ENCODE data around the gene CELA2B.
"Not testable (repeated sequence)": the region's sequence is repeated elsewhere in the genome, so short reads cannot be mapped to it uniquely, and the experiment has no call there.

Gene CELA2B

DNA sequence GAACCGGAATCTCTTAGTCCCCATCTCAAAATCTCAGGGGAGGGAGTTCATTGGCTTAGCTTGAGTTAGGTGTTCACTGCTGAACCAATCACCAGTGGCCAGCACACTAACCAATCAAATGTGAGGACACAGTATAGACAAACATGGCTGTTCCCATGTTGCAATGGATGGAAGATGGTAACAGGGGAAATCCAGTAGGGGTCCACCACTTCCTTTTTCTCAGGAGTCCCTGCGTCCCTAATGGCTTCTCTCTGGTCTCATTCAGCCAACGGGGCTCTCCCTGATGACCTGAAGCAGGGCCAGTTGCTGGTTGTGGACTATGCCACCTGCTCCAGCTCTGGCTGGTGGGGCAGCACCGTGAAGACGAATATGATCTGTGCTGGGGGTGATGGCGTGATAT lies 9.7 kb downstream of the CELA2B start:
- TF ChIP-seq, protein P1, sequence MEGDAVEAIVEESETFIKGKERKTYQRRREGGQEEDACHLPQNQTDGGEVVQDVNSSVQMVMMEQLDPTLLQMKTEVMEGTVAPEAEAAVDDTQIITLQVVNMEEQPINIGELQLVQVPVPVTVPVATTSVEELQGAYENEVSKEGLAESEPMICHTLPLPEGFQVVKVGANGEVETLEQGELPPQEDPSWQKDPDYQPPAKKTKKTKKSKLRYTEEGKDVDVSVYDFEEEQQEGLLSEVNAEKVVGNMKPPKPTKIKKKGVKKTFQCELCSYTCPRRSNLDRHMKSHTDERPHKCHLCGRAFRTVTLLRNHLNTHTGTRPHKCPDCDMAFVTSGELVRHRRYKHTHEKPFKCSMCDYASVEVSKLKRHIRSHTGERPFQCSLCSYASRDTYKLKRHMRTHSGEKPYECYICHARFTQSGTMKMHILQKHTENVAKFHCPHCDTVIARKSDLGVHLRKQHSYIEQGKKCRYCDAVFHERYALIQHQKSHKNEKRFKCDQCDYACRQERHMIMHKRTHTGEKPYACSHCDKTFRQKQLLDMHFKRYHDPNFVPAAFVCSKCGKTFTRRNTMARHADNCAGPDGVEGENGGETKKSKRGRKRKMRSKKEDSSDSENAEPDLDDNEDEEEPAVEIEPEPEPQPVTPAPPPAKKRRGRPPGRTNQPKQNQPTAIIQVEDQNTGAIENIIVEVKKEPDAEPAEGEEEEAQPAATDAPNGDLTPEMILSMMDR (conservative IDR thresholded peaks at IDR 0.05; ENCODE audit: low read depth, low read length) = no peak
- no peak for DNase-seq (ENCODE audit: low read depth)

DNA sequence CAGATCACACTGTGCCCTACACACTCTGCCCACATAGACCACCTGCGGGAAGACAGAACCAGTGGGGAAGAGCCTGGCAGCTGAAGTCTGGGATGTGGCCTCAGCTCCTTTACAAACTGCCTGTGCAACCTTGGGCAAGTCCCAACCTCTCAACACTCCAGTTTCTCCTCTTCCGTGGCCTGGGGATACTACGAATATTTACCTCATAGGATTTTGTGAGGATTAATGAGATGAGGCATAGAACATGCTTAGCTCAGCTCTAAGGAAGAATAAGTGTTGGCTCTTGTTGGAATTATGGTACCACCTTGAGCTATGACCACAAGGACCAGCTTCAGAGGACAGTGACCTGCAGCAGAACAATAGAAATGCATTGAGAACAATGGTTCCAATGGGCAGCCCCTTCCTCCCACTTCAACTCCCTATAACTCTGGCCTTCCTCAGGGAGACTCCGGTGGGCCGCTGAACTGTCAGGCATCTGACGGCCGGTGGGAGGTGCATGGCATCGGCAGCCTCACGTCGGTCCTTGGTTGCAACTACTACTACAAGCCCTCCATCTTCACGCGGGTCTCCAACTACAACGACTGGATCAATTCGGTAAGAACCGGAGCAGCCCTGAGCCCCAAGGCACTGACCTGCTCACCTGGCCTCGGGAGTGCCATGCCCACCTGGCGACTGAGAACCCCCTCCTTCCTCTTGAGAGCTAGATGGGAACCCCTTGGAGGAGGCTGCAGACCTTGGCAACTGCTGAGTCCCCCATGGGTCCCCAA lies 11.1 kb downstream of the CELA2B start:
- DNase-seq (ENCODE audit: low read depth); H3K4me3 ChIP-seq (ENCODE audit: low read length): not testable (repeated sequence)

More for the DNA sequence above, 9.7 kb downstream of the CELA2B start:
- H3K4me3 ChIP-seq (ENCODE audit: low read length) = no peak overlapping the region

DNA sequence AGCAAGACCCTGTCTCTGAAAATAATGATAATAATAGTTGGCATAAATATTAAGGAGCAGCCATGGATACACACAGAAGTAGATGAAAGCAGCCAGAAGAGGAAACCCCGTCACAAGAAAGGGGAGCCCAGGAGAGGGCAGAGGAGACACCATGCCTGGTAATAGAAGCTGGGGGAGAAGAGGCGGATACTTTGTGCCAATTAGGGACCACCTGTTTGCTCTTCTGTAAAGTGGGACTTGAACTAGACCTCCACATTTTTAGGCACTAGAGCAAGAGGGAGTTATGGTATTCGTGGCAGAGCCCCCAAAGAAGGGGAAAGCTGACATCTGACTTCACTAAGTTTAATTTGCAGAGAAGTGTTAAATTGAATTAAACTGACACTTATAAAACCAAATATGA lies 12.5 kb downstream of the CELA2B start:
- DNase-seq (ENCODE audit: low read depth) = no peak
- no peak overlapping the region for H3K4me3 ChIP-seq (ENCODE audit: low read length)
- TF ChIP-seq, protein P1 (conservative IDR thresholded peaks at IDR 0.05; ENCODE audit: low read depth, low read length) = no peak

DNA sequence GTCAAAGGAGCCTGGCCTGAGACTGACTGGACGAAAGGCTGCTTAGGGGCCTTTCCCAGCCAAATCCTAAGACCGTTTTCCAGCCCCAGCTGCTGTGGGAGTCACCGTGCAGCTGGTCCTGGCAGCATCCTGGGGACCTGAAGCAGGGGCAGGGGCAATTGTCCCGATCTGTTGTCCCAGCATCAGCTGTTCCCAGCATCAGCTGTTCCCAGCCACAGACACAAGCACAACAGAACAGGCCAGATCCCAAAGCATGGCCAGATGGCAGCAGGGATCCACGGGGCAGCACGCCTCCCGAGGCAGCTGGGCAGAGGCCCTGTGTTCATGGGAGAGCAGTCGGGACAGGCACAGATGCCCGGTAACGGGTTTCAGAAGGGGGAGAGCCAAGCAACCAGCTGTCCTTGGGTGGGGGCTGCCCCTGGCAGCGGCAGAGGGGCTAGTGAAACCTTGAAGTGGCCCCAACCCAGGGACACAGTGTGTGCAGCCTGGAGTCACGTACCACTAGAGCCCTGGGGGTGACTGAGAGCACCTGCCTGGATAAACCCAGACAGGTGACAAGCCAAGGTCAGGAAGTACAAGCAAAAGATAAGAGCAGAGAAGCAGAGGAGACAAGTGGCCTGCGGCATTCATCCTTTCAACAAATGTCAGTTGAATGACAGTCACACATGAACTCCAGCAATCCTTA lies 13.3 kb downstream of the CELA2B start:
- no peak for DNase-seq (ENCODE audit: low read depth)
- TF ChIP-seq, protein P1 (conservative IDR thresholded peaks at IDR 0.05; ENCODE audit: low read depth, low read length) = no peak
- no peak overlapping the region for H3K4me3 ChIP-seq (ENCODE audit: low read length)

DNA sequence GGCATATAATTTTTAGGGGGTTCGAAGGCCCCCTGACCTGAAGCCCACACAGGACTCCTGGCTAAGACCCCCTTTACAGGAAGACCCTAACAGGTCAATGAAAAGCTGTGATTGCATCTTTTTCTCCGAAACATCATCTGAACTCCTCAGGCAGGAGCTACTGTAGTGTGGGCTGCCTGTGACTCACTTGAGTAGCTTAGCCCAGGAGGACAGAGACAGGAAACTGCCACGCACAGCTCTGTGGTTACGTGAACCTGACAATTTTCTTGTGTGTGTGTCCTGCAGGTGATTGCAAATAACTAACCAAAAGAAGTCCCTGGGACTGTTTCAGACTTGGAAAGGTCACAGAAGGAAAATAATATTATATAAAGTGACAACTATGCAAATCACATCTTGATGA lies 15.1 kb downstream of the CELA2B start:
- not testable (repeated sequence) for H3K4me3 ChIP-seq (ENCODE audit: low read length); DNase-seq (ENCODE audit: low read depth)

DNA sequence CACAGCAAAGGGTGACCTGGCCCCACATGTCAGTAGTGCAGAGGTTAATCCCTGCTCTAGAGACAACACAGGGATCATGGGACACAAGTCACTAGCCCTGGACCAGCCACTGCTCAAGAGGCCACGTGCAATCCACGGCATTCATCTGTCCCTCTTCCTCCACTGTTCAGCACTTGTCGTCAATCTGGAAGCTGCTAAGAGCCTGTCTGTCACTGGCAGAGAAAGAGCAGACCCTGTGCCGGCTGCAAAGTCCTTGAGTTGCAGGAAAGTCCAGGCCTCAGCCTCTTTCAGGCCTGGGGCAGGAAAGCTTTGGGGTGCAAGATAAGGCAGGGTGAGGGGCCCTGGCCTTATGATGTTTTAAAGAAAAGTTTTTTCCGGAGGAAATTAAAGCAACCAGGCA lies 16.7 kb downstream of the CELA2B start:
- TF ChIP-seq, protein P1 (conservative IDR thresholded peaks at IDR 0.05; ENCODE audit: low read depth, low read length) = no peak
- no peak for DNase-seq (ENCODE audit: low read depth)
- H3K4me3 ChIP-seq (ENCODE audit: low read length) = no peak overlapping the region

DNA sequence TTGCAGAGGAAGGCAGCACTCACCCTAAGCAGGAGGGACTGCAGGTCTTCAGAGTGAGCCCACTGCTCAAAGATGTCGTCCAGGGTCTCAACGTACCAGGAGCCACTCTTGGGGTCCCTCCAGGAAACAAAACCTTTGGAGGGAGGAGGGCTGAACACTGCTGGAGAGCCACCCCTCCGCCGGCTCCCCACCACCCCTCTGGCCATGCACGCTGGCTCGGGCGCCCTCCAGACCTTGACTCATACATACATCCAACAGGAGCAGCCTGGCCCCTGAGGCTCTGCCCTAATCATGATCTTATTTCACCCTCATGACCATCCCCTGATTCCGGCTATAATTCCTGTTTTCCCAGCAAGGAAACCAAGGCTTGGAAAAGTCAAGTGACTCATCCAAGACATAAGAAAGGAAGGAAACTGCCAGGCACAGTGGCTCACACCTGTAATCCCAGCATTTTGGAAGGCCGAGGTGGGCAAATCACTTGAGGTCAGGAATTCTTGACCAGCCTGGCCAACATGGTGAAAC lies 18.0 kb downstream of the CELA2B start:
- no peak overlapping the region for H3K4me3 ChIP-seq (ENCODE audit: low read length)
- TF ChIP-seq, protein P1 (conservative IDR thresholded peaks at IDR 0.05; ENCODE audit: low read depth, low read length) = no peak
- DNase-seq (ENCODE audit: low read depth) = no peak

Data from retinal pigment epithelial cell (primary cell).